Limb (tissue), 2 donors: ENCODE results near the gene INPP4A.

ENCODE experiments used
- DNase-seq, 2 donors: peaks; one replicate each; pipeline ENCODE4 v3.0.0-alpha.2; 2016; ENCODE audit errors: extremely low spot score in 2 of 2

INPP4A gene

DNA sequence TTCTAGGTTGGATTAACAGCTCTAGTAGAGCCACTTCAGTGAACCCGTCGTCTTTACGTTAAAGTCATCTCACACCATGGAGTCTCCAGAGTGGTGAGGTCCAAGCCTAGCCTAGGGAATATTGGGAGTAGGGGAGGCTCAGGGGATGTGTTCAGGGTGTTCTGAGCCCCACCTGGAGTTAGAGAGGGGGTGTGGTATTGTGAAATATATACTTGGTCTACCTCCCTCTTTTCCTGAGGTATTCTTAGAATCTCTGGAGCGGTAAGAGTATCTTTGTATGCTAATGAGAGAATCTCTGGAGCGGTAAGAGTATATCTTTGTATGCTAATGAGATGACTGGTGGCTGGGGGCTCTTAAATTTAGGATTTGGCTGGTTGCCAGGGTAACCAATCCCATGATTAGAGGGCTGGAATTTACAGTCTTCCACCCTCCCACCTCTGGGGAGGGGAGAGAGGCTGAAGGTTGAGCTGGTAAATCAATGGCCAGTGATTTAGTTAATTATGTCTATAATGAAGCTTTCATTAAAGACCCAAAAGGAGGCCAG lies 69.5 kb downstream of the INPP4A start:
- no peak for DNase-seq

DNA sequence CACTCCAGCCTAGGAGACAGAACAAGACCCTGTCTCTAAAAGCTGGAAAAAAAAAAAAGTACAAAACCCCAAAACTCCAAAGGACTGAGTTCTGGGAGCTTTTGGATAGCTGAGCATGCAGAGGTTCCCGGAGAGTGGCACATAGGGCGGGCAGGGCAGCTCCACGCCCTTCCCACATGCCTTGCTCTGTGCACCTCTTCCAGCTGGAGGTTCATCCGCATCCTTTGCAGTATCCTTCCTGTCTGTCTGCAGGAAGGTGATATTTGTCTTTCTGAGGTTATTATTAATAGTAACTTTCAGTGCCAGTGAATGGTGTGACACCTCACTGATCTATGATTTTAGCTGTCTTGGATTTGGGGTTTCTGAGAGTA lies 70.2 kb downstream of the INPP4A start:
- no peak for DNase-seq

DNA sequence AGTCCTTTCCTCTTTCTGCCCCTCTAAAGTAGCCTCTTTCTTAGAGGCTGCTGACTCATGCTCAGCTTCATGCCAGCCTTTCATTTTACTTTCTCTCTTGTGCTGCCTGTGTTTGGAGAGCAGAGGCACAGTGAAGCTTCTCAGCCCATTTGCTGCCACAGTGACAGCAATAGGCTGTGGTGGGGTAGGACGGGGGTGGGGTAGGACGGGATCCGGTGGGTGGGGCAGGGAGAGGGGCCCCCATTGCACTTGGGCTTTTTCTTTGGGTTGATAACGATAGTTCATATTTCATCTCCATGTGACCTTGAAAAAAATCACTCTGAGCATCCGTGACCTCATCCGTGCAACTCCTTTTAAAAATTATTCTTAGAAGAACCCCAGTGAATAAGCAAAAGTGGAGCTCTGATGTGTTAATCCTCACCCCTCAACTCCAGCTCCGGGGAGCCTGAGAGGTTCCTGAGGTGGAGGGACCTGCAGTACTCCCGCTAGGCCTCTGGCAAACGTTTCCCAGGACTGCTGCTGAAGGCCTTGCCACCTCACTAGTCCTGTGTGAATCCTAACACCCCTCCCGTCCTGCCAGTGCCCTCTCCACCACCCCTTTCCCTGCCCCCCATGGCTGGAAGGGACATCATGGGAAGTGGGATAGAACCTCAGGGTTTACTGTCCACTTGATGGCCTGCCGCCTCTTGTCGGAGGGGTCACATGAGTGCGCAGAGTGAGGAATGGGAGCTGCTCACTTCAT lies 70.8 kb downstream of the INPP4A start:
- no peak for DNase-seq

DNA sequence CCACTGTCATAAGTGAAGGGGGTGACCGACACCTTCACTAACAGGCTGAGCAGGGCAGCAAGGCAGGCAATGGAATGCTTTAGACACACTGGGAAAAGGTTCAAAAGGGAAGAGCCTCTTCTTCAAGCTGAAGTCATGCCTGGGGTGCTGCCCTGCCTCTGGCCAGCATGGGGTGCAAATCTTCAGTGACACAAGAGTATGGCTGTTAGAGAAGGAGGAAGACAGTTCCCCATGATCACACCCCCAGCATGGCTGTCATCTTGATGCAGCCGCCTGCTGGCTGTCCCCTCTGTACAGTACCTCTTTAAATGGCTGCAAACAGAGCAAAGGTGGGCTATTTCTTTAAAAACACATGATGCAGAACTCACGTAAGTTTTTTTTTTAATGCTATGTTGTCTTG lies 71.9 kb downstream of the INPP4A start:
- DNase-seq: no peak

DNA sequence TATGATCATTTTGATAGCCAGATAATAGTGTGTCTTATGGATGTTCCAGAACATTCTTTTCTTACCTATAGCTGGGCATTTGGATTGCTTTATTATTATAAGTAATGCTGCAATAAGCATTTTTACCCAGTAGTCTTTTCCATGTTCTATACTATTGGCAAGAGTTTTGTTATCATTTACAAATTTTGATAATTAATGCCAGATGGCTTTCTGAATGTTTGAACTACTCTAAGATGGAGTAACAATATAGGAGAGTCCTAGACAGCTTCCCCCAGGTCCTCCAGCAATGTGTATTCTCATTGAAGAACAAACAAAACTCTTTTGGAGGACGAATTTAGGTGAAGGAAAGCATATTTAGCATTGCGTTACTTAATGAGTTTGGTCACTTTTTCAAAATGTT lies 73.0 kb downstream of the INPP4A start:
- no peak for DNase-seq

DNA sequence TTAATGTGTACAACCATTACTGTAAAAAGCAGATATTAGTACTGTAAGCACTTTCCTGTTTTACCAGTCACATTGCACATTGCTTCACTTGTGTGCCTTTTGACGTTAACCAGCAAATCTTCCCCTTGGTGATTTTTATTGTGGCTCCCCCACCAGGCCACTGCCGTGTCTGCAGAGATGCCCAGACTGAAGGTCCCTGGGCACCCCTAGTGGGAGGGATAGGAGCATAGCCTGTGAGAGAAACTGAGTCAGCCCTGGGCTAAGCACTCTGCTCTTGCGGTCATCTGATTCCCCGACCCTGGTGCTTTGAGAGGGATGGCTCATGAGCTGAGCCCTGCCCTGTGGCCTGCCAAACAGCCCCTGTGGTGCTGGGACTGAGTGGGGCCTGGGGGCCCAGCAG lies 73.4 kb downstream of the INPP4A start:
- DNase-seq: no peak

DNA sequence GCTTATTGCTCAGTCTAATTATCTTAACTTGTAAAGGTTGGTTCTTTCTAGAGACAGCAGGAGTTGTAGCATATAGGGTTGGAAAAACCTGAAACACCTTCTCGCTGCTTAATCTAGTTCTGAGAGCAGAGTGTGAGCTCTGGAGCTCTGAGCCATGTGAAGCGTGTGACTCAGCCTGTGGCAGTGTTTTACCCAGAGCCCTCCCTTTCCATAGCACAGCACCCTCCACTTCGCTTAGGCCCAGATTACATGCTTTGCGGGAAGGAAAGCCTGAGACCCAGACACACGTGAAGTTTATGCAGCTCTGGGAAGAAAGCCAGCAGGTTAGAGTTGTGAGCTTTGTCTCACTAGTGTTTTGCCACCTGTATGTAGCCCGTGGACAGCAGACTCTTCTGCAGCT lies 74.5 kb downstream of the INPP4A start:
- DNase-seq: no peak

DNA sequence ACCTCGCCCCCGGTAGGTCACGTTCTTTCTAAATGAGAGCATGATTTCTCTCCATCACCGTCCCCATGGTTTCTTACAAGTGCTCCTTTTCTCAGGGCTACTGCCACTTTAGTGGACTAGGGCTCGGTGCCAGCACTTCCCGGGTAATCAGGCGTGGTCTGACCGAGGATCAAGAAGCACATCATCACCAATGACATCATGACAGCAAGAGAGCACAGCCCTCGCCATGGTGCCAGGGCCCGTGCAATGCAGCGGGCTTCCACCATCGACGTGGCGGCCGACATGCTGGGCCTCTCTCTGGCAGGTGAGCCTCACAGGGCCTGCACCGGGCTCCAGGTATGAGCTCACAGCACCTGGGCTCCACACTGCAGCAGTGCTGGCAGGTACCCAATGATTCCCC lies 75.2 kb downstream of the INPP4A start:
- no peak for DNase-seq

DNA sequence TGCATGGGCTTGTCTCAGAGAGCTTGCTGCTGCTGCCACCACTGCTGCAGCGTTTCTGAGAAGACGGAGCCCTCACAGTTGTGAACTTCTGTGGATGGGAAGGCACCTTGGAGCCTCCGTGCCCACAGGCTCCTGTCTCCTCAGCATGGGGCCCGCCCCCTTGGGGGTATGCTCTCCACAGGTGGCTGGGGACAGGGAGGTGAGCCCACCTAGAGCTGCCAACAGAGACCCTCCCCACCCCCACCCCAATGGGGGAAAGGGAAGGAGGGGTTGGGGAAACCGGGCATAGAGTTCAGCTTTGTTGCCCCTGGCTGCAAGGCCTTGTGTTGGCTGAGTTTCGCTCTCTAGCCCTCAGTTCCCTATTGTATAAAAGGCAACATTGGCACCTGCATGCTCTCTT lies 76.1 kb downstream of the INPP4A start:
- DNase-seq: no peak

DNA sequence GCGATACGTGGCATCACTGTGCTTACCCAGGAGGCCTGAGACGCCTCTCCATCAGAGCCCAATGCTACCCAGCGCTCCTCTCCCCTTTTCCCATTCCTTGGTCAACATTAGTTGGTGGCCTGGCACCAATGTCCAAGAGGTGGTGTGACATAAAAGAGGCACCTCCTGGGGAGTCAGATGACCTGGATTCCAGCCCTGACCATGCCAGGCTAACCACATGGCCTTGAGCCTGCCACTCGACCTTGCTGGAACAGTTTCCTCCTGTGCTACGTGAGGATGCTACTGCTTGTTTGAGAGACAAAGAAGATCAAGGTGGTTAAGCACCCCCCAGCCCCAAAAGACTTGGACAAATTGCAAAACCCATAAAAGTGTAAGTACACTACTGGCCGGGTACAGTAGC lies 76.6 kb downstream of the INPP4A start:
- DNase-seq: no peak

DNA sequence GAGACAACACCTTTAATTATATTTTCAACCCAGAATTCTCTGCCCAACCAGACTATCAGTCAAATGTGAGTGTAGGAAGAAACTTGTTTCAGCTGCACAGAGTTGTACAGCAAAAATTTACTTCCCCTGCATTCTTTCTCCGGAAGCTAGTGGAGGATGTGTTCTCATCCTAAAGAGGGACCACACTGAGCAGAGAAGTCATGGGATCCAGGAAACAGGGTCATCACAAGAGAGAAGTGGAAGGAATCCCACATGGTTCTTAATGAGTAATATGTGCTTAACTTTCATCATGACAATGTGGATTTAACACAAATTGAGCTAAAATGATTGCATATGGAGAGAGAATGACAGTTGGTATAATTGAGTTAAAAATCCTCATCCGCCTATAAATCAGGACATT lies 78.2 kb downstream of the INPP4A start:
- DNase-seq: no peak

DNA sequence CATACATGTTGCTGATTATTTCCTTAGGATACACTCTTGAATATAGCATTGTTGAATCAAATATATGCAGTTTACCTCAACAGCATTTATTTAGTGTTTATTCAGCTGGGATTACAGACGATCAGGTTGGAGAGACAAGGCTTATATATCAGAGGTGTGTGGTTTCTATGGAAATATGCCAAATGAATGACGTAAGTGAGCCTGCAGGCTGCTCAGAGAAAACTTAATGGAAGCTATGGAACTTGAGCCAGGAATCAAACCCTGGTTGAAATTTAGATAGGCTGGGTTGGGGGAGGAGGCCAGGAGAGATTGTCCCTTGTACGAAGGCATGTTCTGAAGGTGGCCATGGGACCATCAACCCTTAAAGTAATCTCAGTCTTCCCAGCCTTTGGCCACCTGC lies 79.5 kb downstream of the INPP4A start:
- DNase-seq: no peak

DNA sequence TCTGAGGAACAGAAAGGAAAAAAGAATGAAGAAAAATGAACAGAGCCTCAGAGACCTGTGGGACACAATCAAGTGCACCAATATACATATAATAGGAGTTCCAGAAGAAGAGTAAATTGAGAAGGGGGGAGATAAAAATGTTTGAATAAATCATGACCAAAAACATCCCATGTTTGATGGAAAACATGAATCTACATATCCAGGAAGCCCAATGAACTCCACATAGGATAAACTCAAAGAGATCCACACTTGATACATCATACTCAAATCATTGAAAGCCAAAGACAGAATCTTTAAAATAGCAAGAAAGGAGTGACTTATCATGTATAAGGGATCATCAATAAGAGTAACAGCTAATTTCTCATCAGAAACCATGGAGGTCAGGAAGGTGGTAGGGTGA lies 83.7 kb downstream of the INPP4A start:
- DNase-seq: no peak

DNA sequence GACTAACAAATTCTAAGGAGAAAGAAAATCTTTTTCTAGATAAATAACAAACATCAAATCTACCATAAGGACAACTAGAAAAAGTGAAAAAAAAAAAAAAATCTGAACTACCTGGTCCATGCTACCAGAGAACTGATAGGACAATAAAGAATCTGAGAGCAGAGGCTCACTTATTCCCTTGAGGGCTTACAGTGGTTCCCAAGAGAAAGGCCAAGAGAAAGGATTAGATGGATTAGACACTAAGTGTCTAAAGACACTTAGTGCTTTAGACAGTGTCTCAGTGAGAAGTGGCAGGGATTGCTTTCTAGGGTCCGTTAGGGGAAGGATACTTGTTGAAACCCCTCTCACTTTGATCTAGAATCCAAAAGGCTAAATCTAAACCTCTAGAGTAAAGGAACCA lies 85.5 kb downstream of the INPP4A start:
- DNase-seq: no peak

DNA sequence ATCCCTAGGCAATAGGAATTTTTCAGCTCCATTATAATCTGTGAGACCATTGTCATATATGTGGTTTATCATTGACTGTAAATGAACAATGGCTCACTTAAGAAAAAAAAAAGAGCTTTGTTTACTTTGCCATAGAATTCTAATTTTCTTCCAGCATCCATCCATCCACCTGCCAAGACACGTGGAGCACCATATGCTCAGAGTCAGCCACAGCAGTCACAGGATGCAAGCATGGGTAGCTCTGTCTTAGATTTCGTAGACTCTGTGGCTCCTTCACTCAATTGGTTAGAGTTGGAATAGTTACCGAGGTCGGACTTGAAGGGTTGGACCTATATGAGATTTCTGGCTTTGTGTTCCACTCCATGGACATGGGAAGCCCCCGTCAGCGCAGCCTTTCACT lies 88.1 kb downstream of the INPP4A start:
- DNase-seq: no peak

DNA sequence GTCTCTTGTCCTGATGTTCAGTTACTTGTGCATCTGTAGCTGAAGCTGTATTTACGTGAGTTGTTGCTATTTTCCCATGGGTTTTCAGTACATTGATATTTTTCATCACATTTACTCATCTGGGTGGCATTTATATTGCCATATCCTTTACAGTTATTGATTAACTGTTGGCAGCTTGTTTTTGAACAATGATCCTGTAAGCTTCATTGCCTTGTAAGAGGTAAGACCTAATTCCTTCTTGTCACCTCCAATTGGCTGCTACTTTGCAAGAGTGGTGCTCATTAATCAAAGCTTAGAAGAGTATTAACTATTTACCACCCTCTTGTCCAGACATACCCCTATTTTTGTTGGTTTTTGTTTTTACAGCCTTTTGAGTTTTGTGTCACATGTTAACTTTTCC lies 88.9 kb downstream of the INPP4A start:
- DNase-seq: no peak

DNA sequence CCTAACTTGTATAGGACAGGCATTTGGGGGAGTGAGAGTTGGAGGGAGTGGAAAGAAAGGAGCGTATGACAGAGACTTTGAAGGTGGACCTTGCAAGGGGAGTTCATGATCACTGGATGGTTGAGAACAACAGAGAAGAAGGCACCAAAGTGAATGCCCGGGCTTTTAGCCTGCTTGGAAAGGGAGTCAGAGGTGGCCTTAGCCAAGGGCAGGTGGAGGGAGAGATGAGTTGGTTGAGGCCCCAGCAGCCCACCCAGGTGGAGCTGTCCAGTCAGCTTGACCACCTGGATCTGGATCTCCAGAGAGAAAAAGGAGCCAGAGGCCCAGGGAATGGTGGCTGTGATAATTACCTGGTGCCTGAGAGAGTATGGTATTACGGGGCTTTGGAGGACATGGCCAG lies 90.1 kb downstream of the INPP4A start:
- no peak for DNase-seq

DNA sequence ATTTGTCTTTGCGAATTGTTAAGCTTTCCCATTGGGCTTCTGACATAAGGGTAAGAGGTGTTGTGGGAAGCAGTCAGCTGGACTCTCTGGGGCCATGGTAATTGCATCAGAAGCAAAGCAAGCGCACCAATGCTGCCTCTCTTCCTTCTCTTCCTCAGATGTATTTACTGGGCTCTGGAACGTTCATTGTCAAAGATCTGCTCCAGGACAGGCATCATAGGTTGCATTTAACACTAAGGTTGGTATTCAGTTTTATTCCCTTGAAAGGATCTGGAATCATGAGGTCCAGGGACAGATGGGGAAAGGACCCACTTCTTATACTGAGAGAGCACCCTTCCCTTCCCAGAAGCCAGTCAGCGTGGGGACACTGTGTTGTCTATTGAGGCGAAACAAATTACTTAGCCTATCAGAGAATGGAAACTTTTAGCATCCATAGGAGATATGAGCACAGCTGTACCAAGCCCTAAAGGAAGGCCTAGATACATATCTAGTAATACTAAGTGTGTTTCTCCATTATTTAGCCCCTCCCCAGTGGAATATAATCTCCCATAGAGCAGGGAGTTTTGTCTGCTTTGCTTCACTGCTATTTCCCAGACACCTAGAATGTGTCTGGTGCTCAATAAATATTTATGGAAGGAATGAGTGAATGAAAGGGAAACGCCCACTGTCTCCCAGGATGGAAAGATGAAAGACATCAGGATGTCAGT lies 91.5 kb downstream of the INPP4A start:
- no peak for DNase-seq

DNA sequence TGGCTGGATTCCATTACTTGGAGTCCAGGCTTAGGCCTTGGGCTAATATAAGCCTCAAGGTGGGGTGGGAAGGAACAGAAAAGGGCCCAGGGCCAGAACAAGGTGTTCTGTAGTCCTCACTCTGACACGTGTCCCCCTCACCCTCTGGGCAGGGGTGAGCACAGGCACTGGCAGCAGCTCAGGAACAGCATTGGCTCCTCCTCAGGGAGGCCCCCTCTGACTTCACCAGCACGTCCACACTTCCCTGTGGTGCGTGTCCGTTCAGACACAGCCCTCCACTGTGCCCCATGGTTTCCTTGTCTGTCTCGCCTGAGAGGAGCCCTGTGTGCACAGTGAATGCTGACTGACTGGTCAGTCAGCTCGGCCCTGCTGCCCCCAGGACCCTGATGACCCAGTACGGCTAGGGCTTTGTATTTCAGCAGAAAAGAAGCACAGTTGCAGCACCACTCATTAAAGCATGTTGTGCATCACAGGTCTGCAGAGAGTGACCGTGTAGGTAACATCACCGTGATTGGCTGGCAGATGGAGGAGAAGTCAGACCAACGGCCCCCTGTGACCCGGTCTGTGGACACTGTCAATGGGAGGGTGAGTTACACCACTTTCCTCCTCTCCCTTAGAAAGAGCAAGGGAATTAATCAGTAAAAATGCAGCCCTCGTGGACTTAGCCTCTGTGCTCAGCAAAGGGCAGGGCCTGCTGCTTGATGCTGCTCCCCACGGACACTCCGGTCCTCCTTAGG lies 92.9 kb downstream of the INPP4A start:
- no peak for DNase-seq

DNA sequence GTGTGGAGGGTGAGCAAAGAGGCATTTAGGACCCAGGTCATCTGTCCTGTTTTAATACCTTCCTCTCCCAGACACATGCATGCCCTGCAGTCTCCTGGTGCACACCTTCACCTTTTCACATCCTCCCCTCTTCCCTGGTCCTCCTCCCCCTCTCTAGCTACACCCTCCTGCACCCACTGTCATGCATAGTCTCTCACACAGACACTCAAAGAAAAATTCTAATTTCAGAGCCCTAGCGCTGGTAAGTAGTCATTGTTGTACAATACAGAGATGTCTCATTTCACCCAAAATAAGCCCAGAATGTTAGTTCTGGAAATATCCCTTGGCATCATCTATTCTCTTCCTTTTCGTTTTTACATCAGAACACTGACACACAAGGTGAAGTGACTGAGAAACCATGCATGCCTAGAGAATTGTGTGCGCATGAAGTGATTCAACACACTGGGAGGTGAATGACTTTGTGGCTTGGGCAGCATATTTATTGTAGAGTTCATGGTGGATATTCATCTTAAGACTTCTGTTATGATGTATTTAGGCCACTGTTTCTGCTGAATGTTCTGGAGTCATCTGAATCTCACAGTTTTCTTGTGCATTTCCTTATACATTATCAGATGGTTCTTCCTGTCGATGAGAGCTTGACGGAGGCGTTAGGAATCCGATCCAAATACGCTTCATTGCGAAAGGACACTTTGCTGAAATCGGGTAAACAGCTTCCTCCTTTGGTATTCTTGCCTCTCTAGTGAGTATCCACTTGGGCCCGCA lies 93.8 kb downstream of the INPP4A start:
- no peak for DNase-seq

DNA sequence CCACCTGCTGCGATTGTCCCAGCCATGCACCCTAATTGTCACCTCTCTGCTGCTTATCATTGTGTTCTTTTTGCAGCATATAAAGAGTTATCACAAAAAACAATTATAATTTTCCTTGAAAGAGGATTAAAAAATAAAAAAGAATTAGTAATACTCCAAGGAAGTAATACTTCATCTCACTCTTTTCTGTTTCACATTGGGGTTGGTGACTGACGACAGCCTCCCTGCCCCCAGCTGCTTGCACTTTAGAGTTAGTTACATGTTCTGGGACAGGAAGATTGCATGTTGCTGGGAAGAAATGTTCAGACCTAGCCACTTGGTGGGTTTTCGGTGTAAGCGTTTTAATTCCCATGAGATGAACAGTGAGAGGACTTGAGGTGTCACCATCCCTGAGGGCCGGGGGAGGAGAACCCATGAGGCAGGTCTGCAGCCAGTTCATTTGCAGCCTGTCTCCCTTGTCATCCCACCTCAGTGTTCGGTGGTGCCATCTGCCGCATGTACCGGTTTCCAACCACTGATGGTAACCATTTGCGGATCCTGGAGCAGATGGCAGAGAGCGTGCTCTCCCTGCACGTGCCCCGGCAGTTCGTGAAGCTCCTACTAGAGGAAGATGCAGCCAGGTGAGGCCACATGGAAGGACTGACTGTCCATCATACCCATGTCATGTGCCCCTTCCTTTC lies 94.5 kb downstream of the INPP4A start:
- DNase-seq: no peak
